ENCODE data around the gene EVA1C. TPM values are rescaled to one million over a fixed set of nuclear protein-coding genes. Genes with fewer than 3 reads are reported as not detected.
A peak's percentile ranks its signal among the peaks of the same experiment; 100 is the strongest.
"Not testable (repeated sequence)": the region's sequence is repeated elsewhere in the genome, so short reads cannot be mapped to it uniquely, and the experiment has no call there.

The EVA1C gene
- total and polyA plus RNA-seq, 3 experiments from 2014 or later = 13.4 to 25.8 (median 16.2) TPM

DNA sequence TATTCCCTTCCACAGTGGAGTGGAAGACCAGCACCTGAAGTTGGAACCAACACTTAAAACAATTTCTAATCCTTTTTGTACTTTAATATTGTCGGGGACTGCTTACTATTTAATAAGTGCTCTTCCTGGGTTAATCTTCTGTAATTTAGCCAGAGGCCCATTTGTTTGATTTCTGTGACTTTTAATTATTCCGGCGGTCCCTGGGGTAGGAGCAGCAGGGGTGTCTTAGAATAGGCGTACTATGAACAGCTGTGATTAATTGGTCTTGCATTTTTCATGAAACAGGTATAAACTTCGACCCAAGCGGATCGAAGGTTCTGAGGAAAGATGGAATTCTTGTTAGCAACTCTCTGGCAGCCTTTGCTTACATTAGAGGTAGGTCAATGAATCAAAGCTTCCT lies 91.1 kb downstream of the EVA1C start:
- H3K4me3 ChIP-seq (ENCODE audit: low read length); H3K9me3 Mint-ChIP-seq; H3K27ac Mint-ChIP-seq; H3K27ac ChIP-seq (ENCODE audit: low read depth, low read length); H3K9me3 ChIP-seq (ENCODE audit: low read length); DNase-seq; H3K4me1 Mint-ChIP-seq; POLR2A ChIA-PET; H3K27me3 Mint-ChIP-seq; H3K27me3 ChIP-seq (ENCODE audit: insufficient read depth, low read length, poor library complexity, severe bottlenecking); H3K4me1 ChIP-seq (ENCODE audit: insufficient read depth, low read length); CTCF ChIA-PET; H3K36me3 ChIP-seq (ENCODE audit: insufficient read depth, low read length); H3K4me3 Mint-ChIP-seq: not testable (repeated sequence)
- peaks cover 5 to 71% (median 13%) of the 10 kb centered on the region in 3 donors for H3K36me3 Mint-ChIP-seq

- H3K9me3 ChIP-seq (ENCODE audit: low read length); POLR2A ChIA-PET; H3K4me3 Mint-ChIP-seq; H3K27me3 ChIP-seq (ENCODE audit: insufficient read depth, low read length, poor library complexity, severe bottlenecking); H3K4me3 ChIP-seq (ENCODE audit: low read length); H3K9me3 Mint-ChIP-seq; H3K4me1 ChIP-seq (ENCODE audit: insufficient read depth, low read length); H3K27ac ChIP-seq (ENCODE audit: low read depth, low read length); DNase-seq; H3K4me1 Mint-ChIP-seq; H3K27me3 Mint-ChIP-seq; H3K36me3 ChIP-seq (ENCODE audit: insufficient read depth, low read length): not testable (repeated sequence)
- peak overlapping the region in 2 of 8 donors; percentile 16 to 37 for H3K27ac Mint-ChIP-seq
- peaks cover 5 to 68% (median 14%) of the 10 kb centered on the region in 3 donors for H3K36me3 Mint-ChIP-seq
- CTCF ChIA-PET = interaction anchor here (0.8 kb wide), 1 partner anchor 54 kb away, joined by 3 read pairs; no protein-coding TSS in a partner anchor
Measured at GRCh38 chr21:32505767-32506166, 93.3 kb downstream of the EVA1C start.

DNA sequence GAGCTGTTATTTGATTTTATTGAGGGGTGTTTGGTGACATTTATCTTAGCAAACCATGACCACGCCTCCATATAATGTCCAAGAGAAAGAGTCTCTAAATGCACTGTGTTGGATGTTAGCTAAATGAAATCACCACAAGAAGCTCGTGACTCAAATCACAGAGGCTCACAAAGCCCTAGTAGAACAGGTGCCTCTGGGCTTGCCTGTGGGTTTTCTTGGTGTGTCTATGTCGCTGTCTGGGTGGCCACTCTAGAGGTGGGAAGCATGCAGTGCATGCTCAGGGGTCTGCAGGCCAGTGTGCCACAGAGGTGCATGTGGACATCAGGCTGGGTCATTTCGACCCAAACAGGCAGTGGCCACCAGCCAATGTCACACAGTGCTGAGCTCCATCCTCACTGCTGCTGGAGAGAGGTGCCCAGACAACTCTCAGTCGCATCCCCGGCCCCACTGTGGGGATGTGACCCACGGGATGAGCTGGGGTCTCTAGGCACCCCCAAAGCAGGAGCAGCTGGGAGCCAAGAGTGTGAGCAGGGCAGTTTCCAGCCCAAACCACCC lies 94.0 kb downstream of the EVA1C start:
- Mint-ChIP-seq H3K36me3 (peaks cover 5 to 63% (median 15%) of the 10 kb centered on the region in 3 donors), H3K27ac (peak overlapping the region in 1 of 8 donors; percentile 63)
- H3K27ac ChIP-seq (ENCODE audit: low read depth, low read length); H3K27me3 Mint-ChIP-seq; H3K4me3 ChIP-seq (ENCODE audit: low read length); H3K4me1 ChIP-seq (ENCODE audit: insufficient read depth, low read length); DNase-seq; H3K36me3 ChIP-seq (ENCODE audit: insufficient read depth, low read length); H3K4me3 Mint-ChIP-seq; H3K9me3 Mint-ChIP-seq; POLR2A ChIA-PET; H3K9me3 ChIP-seq (ENCODE audit: low read length); H3K4me1 Mint-ChIP-seq; H3K27me3 ChIP-seq (ENCODE audit: insufficient read depth, low read length, poor library complexity, severe bottlenecking): not testable (repeated sequence)
- CTCF ChIA-PET = interaction anchor here (0.8 kb wide), 1 partner anchor 54 kb away, joined by 3 read pairs; no protein-coding TSS in a partner anchor

DNA sequence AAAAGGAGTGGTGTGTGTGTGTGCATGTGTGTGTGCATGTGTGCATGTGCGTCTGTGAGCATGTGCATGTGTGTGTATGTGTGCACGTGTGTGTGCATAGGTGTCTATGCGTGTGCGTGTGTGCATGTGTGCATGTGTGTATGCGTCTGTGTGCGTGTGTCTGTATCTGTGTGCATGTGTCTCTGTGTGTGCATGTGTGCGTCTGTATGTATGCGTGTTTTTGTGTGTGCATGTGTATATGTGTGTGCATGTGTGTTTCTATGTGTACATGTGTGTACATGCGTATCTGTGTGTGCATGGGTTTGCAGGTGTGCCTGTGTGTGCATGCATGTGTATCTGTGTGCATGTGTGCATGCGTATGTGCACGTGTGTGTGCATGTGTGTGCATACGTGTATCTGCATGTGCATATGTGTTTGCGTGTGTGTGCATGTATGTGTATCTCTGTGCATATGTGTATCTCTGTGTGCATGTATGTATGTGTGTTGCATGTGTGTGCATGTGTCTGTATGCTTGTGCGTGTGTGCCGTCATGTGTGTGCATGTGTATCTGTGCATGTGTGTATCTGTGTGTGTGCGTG lies 94.9 kb downstream of the EVA1C start:
- no peaks in the 10 kb centered on the region for H3K27me3 Mint-ChIP-seq
- Histone ChIP-seq H3K27me3 (ENCODE audit: insufficient read depth, low read length, poor library complexity, severe bottlenecking) (no peaks in the 10 kb centered on the region), H3K9me3 (ENCODE audit: low read length) (no peaks in the 10 kb centered on the region), H3K4me3 (ENCODE audit: low read length) (no peak overlapping the region), H3K36me3 (ENCODE audit: insufficient read depth, low read length) (no peaks in the 10 kb centered on the region), H3K4me1 (ENCODE audit: insufficient read depth, low read length) (no peaks in the 10 kb centered on the region), H3K27ac (ENCODE audit: low read depth, low read length) (no peak overlapping the region)
- ChIA-PET POLR2A (no interaction called here), CTCF (interaction anchor here (1.2 kb wide), 1 partner anchor 30 kb away, joined by 3 read pairs; no protein-coding TSS in a partner anchor)
- no peak for DNase-seq
- peaks cover 0 to 6% (median 3%) of the 10 kb centered on the region in 3 donors for H3K4me1 Mint-ChIP-seq
- H3K36me3 Mint-ChIP-seq = peaks cover 5 to 62% (median 15%) of the 10 kb centered on the region in 3 donors
- no peaks in the 10 kb centered on the region for H3K9me3 Mint-ChIP-seq
- peak overlapping the region in 2 of 8 donors; percentile 29 to 40 for H3K27ac Mint-ChIP-seq
- H3K4me3 Mint-ChIP-seq = peak overlapping the region in 1 of 7 donors; percentile 27

DNA sequence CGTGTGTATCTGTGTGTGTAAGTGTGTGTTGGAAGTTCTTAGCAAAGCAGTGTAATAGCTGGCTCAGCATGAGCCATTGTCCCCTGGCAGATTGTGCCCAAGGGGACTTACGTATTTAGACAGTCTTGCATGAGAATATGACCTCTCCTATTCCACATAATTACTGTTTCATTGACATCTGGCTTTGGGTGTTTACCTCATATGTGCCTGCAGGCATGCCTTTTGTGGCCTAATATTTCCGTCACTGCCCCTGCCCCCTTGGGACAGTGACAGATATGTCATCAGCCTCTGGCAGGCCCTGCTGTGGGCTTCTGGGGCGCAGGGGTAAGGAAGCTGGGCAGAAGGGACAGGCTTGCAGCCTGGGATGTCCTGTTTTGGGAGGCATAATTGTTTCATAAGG lies 95.5 kb downstream of the EVA1C start:
- H3K4me1 ChIP-seq (ENCODE audit: insufficient read depth, low read length); H3K36me3 ChIP-seq (ENCODE audit: insufficient read depth, low read length); H3K9me3 ChIP-seq (ENCODE audit: low read length); H3K4me1 Mint-ChIP-seq; H3K27me3 Mint-ChIP-seq; H3K27me3 ChIP-seq (ENCODE audit: insufficient read depth, low read length, poor library complexity, severe bottlenecking); H3K4me3 Mint-ChIP-seq; H3K4me3 ChIP-seq (ENCODE audit: low read length); H3K27ac ChIP-seq (ENCODE audit: low read depth, low read length); POLR2A ChIA-PET; DNase-seq; H3K9me3 Mint-ChIP-seq: not testable (repeated sequence)
- peaks cover 5 to 57% (median 15%) of the 10 kb centered on the region in 3 donors for H3K36me3 Mint-ChIP-seq
- peak overlapping the region in 1 of 8 donors; percentile 9 for H3K27ac Mint-ChIP-seq
- CTCF ChIA-PET = interaction anchor here (0.8 to 1.2 kb wide), 3 partner anchors 14 to 29 kb away, joined by 3 read pairs; no protein-coding TSS in a partner anchor

DNA sequence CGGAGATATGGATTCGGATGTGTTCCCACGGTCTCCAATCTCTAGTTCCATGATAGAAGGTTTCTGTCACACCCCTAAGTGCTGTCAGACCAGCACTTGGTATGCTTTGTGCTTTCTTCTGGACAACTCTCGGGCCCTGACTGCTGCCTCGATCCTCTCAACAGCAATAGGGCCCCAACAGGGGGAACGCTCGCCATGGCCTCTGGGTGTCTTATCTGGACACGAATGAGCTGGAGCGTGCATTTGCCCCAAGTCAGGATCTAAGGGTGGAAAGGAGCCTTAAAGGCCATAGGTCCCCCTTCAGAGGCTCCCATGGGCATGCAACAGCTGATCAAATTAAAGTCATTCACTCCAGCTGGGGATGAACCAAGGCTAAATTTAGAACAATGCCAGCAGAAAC lies 96.1 kb downstream of the EVA1C start:
- Mint-ChIP-seq H3K4me3 (no peak overlapping the region), H3K4me1 (peaks cover 0 to 6% (median 3%) of the 10 kb centered on the region in 3 donors), H3K27ac (peak overlapping the region in 3 of 8 donors; percentile 9 to 74 (median 27)), H3K27me3 (no peaks in the 10 kb centered on the region), H3K9me3 (no peaks in the 10 kb centered on the region), H3K36me3 (peaks cover 5 to 55% (median 14%) of the 10 kb centered on the region in 3 donors)
- H3K27me3 ChIP-seq (ENCODE audit: insufficient read depth, low read length, poor library complexity, severe bottlenecking) = no peaks in the 10 kb centered on the region
- H3K9me3 ChIP-seq (ENCODE audit: low read length) = no peaks in the 10 kb centered on the region
- no peaks in the 10 kb centered on the region for H3K36me3 ChIP-seq (ENCODE audit: insufficient read depth, low read length)
- no peak overlapping the region for H3K27ac ChIP-seq (ENCODE audit: low read depth, low read length)
- DNase-seq = no peak
- ChIA-PET POLR2A (no interaction called here), CTCF (interaction anchor here (0.8 to 1.2 kb wide), 3 partner anchors 13 to 28 kb away, joined by 3 read pairs; no protein-coding TSS in a partner anchor)
- H3K4me1 ChIP-seq (ENCODE audit: insufficient read depth, low read length) = no peaks in the 10 kb centered on the region
- no peak overlapping the region for H3K4me3 ChIP-seq (ENCODE audit: low read length)

DNA sequence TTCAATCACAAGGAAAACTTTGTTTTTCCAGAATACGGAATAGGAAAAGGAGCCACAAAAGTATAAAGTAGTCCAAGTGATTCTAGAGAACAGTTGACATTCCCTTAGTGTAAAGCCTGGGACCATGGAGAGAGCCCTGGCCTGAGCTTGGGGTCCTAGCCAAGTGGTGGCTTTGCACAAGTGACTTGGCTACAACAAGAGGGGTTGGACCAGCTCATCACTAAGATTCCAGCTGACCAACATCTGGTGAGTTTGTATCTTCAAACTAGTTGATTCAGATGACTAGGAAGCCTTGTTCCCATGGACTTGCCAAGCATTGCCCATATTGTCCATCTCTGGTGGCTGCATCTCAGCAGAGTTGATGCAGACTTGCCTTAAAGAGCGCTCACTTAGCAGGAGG lies 96.5 kb downstream of the EVA1C start:
- H3K4me3 ChIP-seq (ENCODE audit: low read length); H3K4me3 Mint-ChIP-seq; H3K27me3 ChIP-seq (ENCODE audit: insufficient read depth, low read length, poor library complexity, severe bottlenecking); H3K27ac ChIP-seq (ENCODE audit: low read depth, low read length); H3K27me3 Mint-ChIP-seq; H3K9me3 ChIP-seq (ENCODE audit: low read length); DNase-seq; H3K36me3 ChIP-seq (ENCODE audit: insufficient read depth, low read length); POLR2A ChIA-PET; H3K4me1 Mint-ChIP-seq; H3K4me1 ChIP-seq (ENCODE audit: insufficient read depth, low read length); H3K9me3 Mint-ChIP-seq: not testable (repeated sequence)
- Mint-ChIP-seq H3K36me3 (peaks cover 1 to 51% (median 11%) of the 10 kb centered on the region in 3 donors), H3K27ac (peak overlapping the region in 3 of 8 donors; percentile 27 to 89 (median 74))
- CTCF ChIA-PET = interaction anchor here (1.2 kb wide), 2 partner anchors 17 to 28 kb away, joined by 3 read pairs; no protein-coding TSS in a partner anchor

DNA sequence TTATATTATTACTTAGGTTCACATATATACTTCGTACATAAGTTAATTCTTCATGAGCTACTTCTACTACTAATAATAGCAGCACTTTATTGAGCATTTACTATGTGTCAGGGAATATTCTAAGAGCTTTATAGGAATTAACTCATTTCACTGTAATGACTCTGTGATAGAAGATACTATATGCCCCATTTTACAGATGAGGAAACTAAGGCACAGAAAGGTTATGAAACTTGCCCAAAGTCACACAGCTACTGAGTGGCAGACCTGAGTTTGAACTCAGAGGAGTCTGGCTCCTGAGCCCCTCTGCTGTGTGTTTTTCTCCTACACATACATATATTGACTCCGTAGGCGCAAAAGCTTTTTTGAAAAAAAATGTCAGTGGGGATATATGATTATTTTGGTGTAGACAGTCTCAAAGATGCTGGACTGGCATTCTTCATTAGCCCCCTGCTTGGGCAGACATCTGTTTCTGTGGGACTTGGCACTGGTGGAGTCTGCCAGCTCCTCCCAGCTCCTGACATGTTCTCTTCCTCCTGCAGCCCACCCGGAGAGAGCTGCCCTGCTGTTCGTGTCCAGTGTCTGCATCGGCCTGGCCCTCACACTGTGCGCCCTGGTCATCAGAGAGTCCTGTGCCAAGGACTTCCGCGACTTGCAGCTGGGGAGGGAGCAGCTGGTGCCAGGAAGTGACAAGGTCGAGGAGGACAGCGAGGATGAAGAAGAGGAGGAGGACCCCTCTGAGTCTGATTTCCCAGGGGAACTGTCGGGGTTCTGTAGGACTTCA lies 102.0 kb downstream of the EVA1C start:
- no peak for DNase-seq
- Mint-ChIP-seq H3K4me1 (peaks cover 0 to 5% (median 3%) of the 10 kb centered on the region in 3 donors), H3K27ac (peak overlapping the region in 2 of 8 donors; percentile 36 to 71), H3K4me3 (no peak overlapping the region), H3K36me3 (peaks cover 4 to 26% (median 5%) of the 10 kb centered on the region in 3 donors), H3K9me3 (no peaks in the 10 kb centered on the region), H3K27me3 (no peaks in the 10 kb centered on the region)
- no peak overlapping the region for H3K27ac ChIP-seq (ENCODE audit: low read depth, low read length)
- H3K36me3 ChIP-seq (ENCODE audit: insufficient read depth, low read length) = no peaks in the 10 kb centered on the region
- no peaks in the 10 kb centered on the region for H3K4me1 ChIP-seq (ENCODE audit: insufficient read depth, low read length)
- no peaks in the 10 kb centered on the region for H3K9me3 ChIP-seq (ENCODE audit: low read length)
- ChIA-PET POLR2A (no interaction called here), CTCF (interaction anchor here (1.2 kb wide), 1 partner anchor 21 kb away, joined by 4 read pairs; no protein-coding TSS in a partner anchor)
- no peak overlapping the region for H3K4me3 ChIP-seq (ENCODE audit: low read length)
- no peaks in the 10 kb centered on the region for H3K27me3 ChIP-seq (ENCODE audit: insufficient read depth, low read length, poor library complexity, severe bottlenecking)

Measured in CD8-positive, alpha-beta memory T cell (primary cell).